B cell (primary cell): Measurements from ENCODE around the gene GRID2. TPM values are rescaled to one million over a fixed set of nuclear protein-coding genes. Genes with fewer than 3 reads are reported as not detected.

Experiments
- ATAC-seq: fragments of 200-7000 bp; cut with Tn5 transposase; one replicate; pipeline ENCODE4 v1.10.0; 2021; ENCODE audit warnings: low read depth, mild to moderate bottlenecking, moderate number of reproducible peaks, moderate library complexity
- CTCF ChIA-PET: fragments of 350-600 bp; sonication (Branson Sonifier 250); formaldehyde crosslinking; loops from one replicate; lab custom pipeline; 2021; ENCODE audit warnings: antibody characterized with exemption, inconsistent platforms; lab: Charles Lee
- POLR2A ChIA-PET: fragments of 350-600 bp; sonication (Branson Sonifier 250); formaldehyde crosslinking; loops from one replicate; lab custom pipeline; 2021; ENCODE audit warnings: antibody characterized with exemption; lab: Charles Lee
- DNase-seq: peaks from one replicate; pipeline ENCODE4 v3.0.0; 2013
- H2AFZ ChIP-seq: 2 replicates; pipeline ENCODE4 v1.6.1; 2012; ENCODE audit warnings: mild to moderate bottlenecking, low read depth, low read length; ENCODE audit not compliant: insufficient read depth, poor library complexity, severe bottlenecking
- H3K27ac ChIP-seq, 2 donors: 1 replicate in 1 of 2; 2 replicates in 1 of 2; pipeline ENCODE4 v1.5.1; 2012 to 2013; ENCODE audit warnings: low read length in 2 of 2, mild to moderate bottlenecking in 2 of 2, moderate library complexity in 1 of 2
- H3K27me3 ChIP-seq, 4 experiments: fragments of 200-600 bp in 1 of 4; sonication (generic) in 1 of 4; replicated peaks in 1 of 4; 1 replicate in 2 of 4; 2 replicates in 2 of 4; pipeline versions ENCODE4 v1.6.1 to v1.7.0; 2013 to 2016; ENCODE audit warnings: low read length in 3 of 4, mild to moderate bottlenecking in 2 of 4, mixed read lengths in 1 of 4, moderate library complexity in 1 of 4; ENCODE audit not compliant: insufficient read depth in 4 of 4, control insufficient read depth in 3 of 4; ENCODE audit errors: control extremely low read depth in 1 of 4
- H3K36me3 ChIP-seq, 2 experiments: replicated peaks in 1 of 2; 1 replicate in 1 of 2; 2 replicates in 1 of 2; pipeline versions ENCODE4 v1.6.1 to v1.7.1; 2013; ENCODE audit warnings: low read length in 1 of 2; ENCODE audit not compliant: insufficient read depth in 2 of 2, control insufficient read depth in 1 of 2; ENCODE audit errors: control extremely low read depth in 1 of 2, extremely low read depth in 1 of 2
- H3K4me1 ChIP-seq, 2 donors: fragments of 200-600 bp in 1 of 2; sonication (generic) in 1 of 2; 1 replicate in 1 of 2; 2 replicates in 1 of 2; pipeline versions ENCODE4 v1.5.1 to v1.6.1; 2013 to 2017; ENCODE audit warnings: low read length in 2 of 2; ENCODE audit not compliant: control insufficient read depth in 2 of 2, insufficient read depth in 2 of 2
- H3K4me2 ChIP-seq: replicated peaks from 2 replicates; pipeline ENCODE3; 2012; ENCODE audit warnings: mild to moderate bottlenecking, low read depth, low read length; ENCODE audit not compliant: poor library complexity, severe bottlenecking
- H3K4me3 ChIP-seq, 5 experiments: fragments of 200-600 bp in 1 of 5; sonication (generic) in 1 of 5; 1 replicate in 3 of 5; 2 replicates in 2 of 5; pipeline versions ENCODE4 v1.5.1 to v1.7.0; 2011 to 2016; ENCODE audit warnings: low read length in 4 of 5, mild to moderate bottlenecking in 4 of 5, low read depth in 2 of 5, control low read depth in 1 of 5, moderate library complexity in 1 of 5; ENCODE audit not compliant: insufficient read depth in 1 of 5; ENCODE audit errors: control extremely low read depth in 1 of 5, extremely low read depth in 1 of 5
- H3K79me2 ChIP-seq: fragments of 200-600 bp; sonication (generic); one replicate; pipeline ENCODE4 v1.6.0; 2016; ENCODE audit warnings: low read length; ENCODE audit not compliant: control insufficient read depth, insufficient read depth
- H3K9ac ChIP-seq: fragments of 200-600 bp; sonication (generic); 2 replicates; pipeline ENCODE4 v1.6.1; 2017; ENCODE audit warnings: mild to moderate bottlenecking, low read length, moderate library complexity
- H3K9me3 ChIP-seq, 3 donors: one replicate each; pipeline versions ENCODE4 v1.6.1 to v1.7.1; 2013; ENCODE audit warnings: low read length in 2 of 3; ENCODE audit not compliant: control insufficient read depth in 2 of 3, insufficient read depth in 1 of 3; ENCODE audit errors: control extremely low read depth in 1 of 3
- H4K20me1 ChIP-seq: 2 replicates; pipeline ENCODE4 v1.6.0; 2012; ENCODE audit warnings: mild to moderate bottlenecking, low read length; ENCODE audit not compliant: insufficient read depth, control insufficient read depth, poor library complexity, severe bottlenecking
- H3K27ac Mint-ChIP-seq: one replicate; pipeline ENCODE4 v1.8.0; 2021; ENCODE audit warnings: mixed read lengths
- H3K27me3 Mint-ChIP-seq: one replicate; pipeline ENCODE4 v1.8.0; 2021; ENCODE audit warnings: mixed read lengths
- H3K4me1 Mint-ChIP-seq: one replicate; pipeline ENCODE4 v1.8.0; 2021; ENCODE audit warnings: mixed read lengths
- H3K4me3 Mint-ChIP-seq: one replicate; pipeline ENCODE4 v1.8.0; 2021; ENCODE audit warnings: mixed read lengths
- H3K9me3 Mint-ChIP-seq: one replicate; pipeline ENCODE4 v1.8.0; 2022; ENCODE audit warnings: mixed read lengths; ENCODE audit not compliant: insufficient read depth
- EZH2 ChIP-seq: IDR thresholded peaks from 2 replicates; pipeline ENCODE4 v1.6.1; 2012; ENCODE audit warnings: borderline replicate concordance, low read depth, mild to moderate bottlenecking, moderate library complexity, low read length; ENCODE audit not compliant: insufficient read depth, poor library complexity, severe bottlenecking
- WGBS: methylation state at CpG from one replicate; pipeline ENCODE4 v1.1.5; 2013; ENCODE audit warnings: missing lambda C conversion rate; ENCODE audit not compliant: insufficient coverage; 5-methylcytosine and 5-hydroxymethylcytosine counted together
- intact Hi-C: fragments of 100-400 bp; cut with micrococcal nuclease; formaldehyde crosslinking; loops from one replicate; pipeline ENCODE4 v1.10.0; 2022
- polyA plus RNA-seq: library from polyadenylated mRNA; depleted of rRNA; stranded (reverse); fragments of >200 nt; gene quantifications from 2 replicates; pipeline ENCODE4 v1.2.3, GENCODE V29; 2012
- total RNA-seq, 2 donors: library from RNA; stranded (reverse); fragments of 120-200 nt in 1 of 2; gene quantifications; 1 replicate in 1 of 2; 2 replicates in 1 of 2; pipeline versions ENCODE4 v1.2.3 to v1.2.4, GENCODE V29; 2013 to 2022
- TF ChIP-seq, protein P1 (sequence below): fragments of 200-600 bp; IDR thresholded peaks from one replicate; pipeline ENCODE4 v1.8.0; 2022; ENCODE audit warnings: antibody characterized with exemption, mild to moderate bottlenecking

Gene GRID2
- total and polyA plus RNA-seq, 2 donors (not counting 1 experiment from before 2014, with no cell fraction given), result not detected

DNA sequence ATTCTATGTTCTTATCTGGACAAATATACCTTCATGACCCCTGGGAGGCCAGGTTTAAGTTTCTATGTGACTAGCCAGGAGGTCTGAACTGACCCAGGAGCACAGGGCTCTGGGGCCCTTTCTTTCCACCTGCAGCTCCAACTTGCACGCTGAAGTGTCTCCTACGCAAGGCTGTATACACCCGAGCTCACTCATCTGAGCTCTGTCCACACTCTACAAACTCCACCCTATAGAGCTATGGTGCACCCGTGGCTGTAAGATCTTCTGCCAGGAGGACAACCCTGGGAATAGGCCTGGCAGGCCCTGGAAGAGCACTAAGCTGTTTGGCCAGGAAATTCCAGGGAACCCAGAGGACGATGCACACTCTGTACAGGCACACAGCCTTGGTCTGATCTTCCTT lies 1464.2 kb downstream of the GRID2 start:
- Mint-ChIP-seq H3K9me3 (no peaks in the 10 kb centered on the region), H3K27me3 (peaks cover 9% of the 10 kb centered on the region), H3K27ac (no peak overlapping the region), H3K4me3 (no peak overlapping the region), H3K4me1 (no peaks in the 10 kb centered on the region)
- ATAC-seq, result no peak
- H3K79me2 ChIP-seq, result no peaks in the 10 kb centered on the region
- H4K20me1 ChIP-seq, result no peaks in the 10 kb centered on the region
- WGBS, result 85% methylated on average over 5 of the region's 5 CpGs
- no peak for DNase-seq
- intact Hi-C loops, result no loop called here
- TF ChIP-seq EZH2, result no peak
- TF ChIP-seq, protein P1, sequence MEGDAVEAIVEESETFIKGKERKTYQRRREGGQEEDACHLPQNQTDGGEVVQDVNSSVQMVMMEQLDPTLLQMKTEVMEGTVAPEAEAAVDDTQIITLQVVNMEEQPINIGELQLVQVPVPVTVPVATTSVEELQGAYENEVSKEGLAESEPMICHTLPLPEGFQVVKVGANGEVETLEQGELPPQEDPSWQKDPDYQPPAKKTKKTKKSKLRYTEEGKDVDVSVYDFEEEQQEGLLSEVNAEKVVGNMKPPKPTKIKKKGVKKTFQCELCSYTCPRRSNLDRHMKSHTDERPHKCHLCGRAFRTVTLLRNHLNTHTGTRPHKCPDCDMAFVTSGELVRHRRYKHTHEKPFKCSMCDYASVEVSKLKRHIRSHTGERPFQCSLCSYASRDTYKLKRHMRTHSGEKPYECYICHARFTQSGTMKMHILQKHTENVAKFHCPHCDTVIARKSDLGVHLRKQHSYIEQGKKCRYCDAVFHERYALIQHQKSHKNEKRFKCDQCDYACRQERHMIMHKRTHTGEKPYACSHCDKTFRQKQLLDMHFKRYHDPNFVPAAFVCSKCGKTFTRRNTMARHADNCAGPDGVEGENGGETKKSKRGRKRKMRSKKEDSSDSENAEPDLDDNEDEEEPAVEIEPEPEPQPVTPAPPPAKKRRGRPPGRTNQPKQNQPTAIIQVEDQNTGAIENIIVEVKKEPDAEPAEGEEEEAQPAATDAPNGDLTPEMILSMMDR, result no peak
- no peak overlapping the region for H3K27ac ChIP-seq
- H3K4me3 ChIP-seq, result no peak overlapping the region
- H3K36me3 ChIP-seq, result no peaks in the 10 kb centered on the region
- POLR2A ChIA-PET, result no interaction called here
- H3K27me3 ChIP-seq, result peaks cover 0 to 3% (median 0%) of the 10 kb centered on the region in 4 experiments
- no peak overlapping the region for H3K9ac ChIP-seq
- CTCF ChIA-PET, result no interaction called here
- no peaks in the 10 kb centered on the region for H3K9me3 ChIP-seq
- no peak overlapping the region for H2AFZ ChIP-seq
- no peaks in the 10 kb centered on the region for H3K4me1 ChIP-seq
- no peak overlapping the region for H3K4me2 ChIP-seq

DNA sequence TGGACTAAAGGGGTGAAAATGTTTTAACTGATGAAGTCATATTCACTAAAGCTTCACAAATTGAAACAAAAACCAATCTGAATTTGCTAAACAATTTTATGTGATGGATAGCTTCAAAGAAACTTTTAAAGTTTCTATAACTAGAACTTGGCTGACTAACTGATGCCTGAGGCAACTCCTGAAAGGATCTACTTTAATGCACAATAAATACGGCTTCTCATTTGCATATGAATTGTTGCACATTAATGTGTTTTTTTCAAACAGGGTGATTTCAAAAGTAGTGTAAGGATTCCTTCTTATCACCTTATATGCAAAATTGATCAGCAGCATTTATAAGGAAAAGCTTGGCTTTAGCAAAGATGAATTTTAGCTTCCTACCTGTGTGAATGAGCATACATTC lies 1466.4 kb downstream of the GRID2 start:
- TF ChIP-seq, protein P1, result no peak
- TF ChIP-seq EZH2, result no peak
- no peaks in the 10 kb centered on the region for H3K36me3 ChIP-seq
- no peak overlapping the region for H3K27ac ChIP-seq
- H3K27me3 Mint-ChIP-seq, result peaks cover 3% of the 10 kb centered on the region
- intact Hi-C loops, result no loop called here
- H3K27ac Mint-ChIP-seq, result no peak overlapping the region
- no peaks in the 10 kb centered on the region for H4K20me1 ChIP-seq
- ATAC-seq (no peak), DNase-seq (no peak)
- no peak overlapping the region for H3K9ac ChIP-seq
- peaks cover 0 to under 1% (median 0%) of the 10 kb centered on the region in 4 experiments for H3K27me3 ChIP-seq
- no peak overlapping the region for H3K4me3 Mint-ChIP-seq
- H3K9me3 ChIP-seq, result no peaks in the 10 kb centered on the region
- no peak overlapping the region for H3K4me2 ChIP-seq
- H3K4me1 Mint-ChIP-seq, result no peaks in the 10 kb centered on the region
- H2AFZ ChIP-seq, result no peak overlapping the region
- ChIA-PET POLR2A (no interaction called here), CTCF (interaction anchor here (0.6 kb wide), 1 partner anchor 10 kb away, joined by 3 read pairs; no protein-coding TSS in a partner anchor)
- H3K4me1 ChIP-seq, result no peaks in the 10 kb centered on the region
- WGBS, result no CpG with 5 or more reads among the region's 1 CpG
- no peaks in the 10 kb centered on the region for H3K79me2 ChIP-seq
- H3K9me3 Mint-ChIP-seq, result no peaks in the 10 kb centered on the region
- H3K4me3 ChIP-seq, result no peak overlapping the region
